Activated T-helper 9 cell treated with anti-CD3 and anti-CD28 coated beads, Interleukin-2, amount 50 U/mL, for 16 hours (primary cell): ENCODE results near the gene MOSPD2.

ENCODE experiments used
- DNase-seq: peaks from one replicate; pipeline ENCODE4 v3.0.0-alpha.2; 2020; ENCODE audit warnings: low read depth

MOSPD2 gene

GRCh38 chrX:14915596-14915995, 42.4 kb downstream of the MOSPD2 start:
- no peak for DNase-seq

- DNase-seq: no peak
These were observed 42.9 kb downstream of the MOSPD2 start for GRCh38 chrX:14916017-14916674.

- DNase-seq: no peak
These were observed 46.2 kb downstream of the MOSPD2 start for GRCh38 chrX:14919407-14919806.

GRCh38 chrX:14920196-14920595, 47.0 kb downstream of the MOSPD2 start:
- no peak for DNase-seq

- no peak for DNase-seq
These were observed 49.2 kb downstream of the MOSPD2 start for GRCh38 chrX:14922437-14922836.

- DNase-seq: no peak
These were observed 50.5 kb downstream of the MOSPD2 start for GRCh38 chrX:14923761-14924160.

- no peak for DNase-seq
These were observed 53.2 kb downstream of the MOSPD2 start for GRCh38 chrX:14926471-14926870.

GRCh38 chrX:14927401-14927800, 54.2 kb downstream of the MOSPD2 start:
- DNase-seq: no peak

- DNase-seq: no peak
These were observed 57.4 kb downstream of the MOSPD2 start for GRCh38 chrX:14930663-14931062.

- DNase-seq: no peak
These were observed 58.9 kb downstream of the MOSPD2 start for GRCh38 chrX:14932136-14932535.

- no peak for DNase-seq
These were observed 61.2 kb downstream of the MOSPD2 start for GRCh38 chrX:14934423-14934822.

GRCh38 chrX:14936561-14936960, 63.3 kb downstream of the MOSPD2 start:
- DNase-seq: no peak

- no peak for DNase-seq
These were observed 66.4 kb downstream of the MOSPD2 start for GRCh38 chrX:14939644-14940043.

- DNase-seq: no peak
These were observed 68.1 kb downstream of the MOSPD2 start for GRCh38 chrX:14941301-14941700.

GRCh38 chrX:14942341-14942740, 69.1 kb downstream of the MOSPD2 start:
- DNase-seq: no peak

- DNase-seq: no peak
These were observed 70.7 kb downstream of the MOSPD2 start for GRCh38 chrX:14943962-14944361.

GRCh38 chrX:14946606-14947155, 73.5 kb downstream of the MOSPD2 start:
- DNase-seq: no peak

- DNase-seq: no peak
These were observed 75.5 kb downstream of the MOSPD2 start for GRCh38 chrX:14948691-14949090.

GRCh38 chrX:14956813-14957582, 83.8 kb downstream of the MOSPD2 start:
- DNase-seq: no peak

GRCh38 chrX:14963447-14964236, 90.4 kb downstream of the MOSPD2 start:
- DNase-seq: no peak

- no peak for DNase-seq
These were observed 91.3 kb downstream of the MOSPD2 start for GRCh38 chrX:14964500-14964899.
